ENCODE results near the gene SERPINB5.

Gene SERPINB5

GRCh38 chr18:63476668-63477067 is at the start of gene SERPINB5:
Gene SERPINB5 (plus strand): TSS chr18:63476958. CDS start chr18:63484429, 7,471 bp downstream.
- no peak within 1 kb of the TSS for H3K4me3 ChIP-seq (ENCODE audit: low read depth in 1 of 5, low read length in 5 of 5)
- no peaks in the 10 kb centered on the region for H3K27me3 ChIP-seq (ENCODE audit: control insufficient read depth in 5 of 5, insufficient read depth in 4 of 5, low read length in 5 of 5)
- H3K9me3 ChIP-seq (ENCODE audit: control insufficient read depth in 5 of 5, low read length in 5 of 5), result no peaks in the 10 kb centered on the region
- H3K4me1 ChIP-seq (ENCODE audit: control insufficient read depth in 5 of 5, insufficient read depth in 5 of 5, low read length in 5 of 5), result no peaks in the 10 kb centered on the region
- no peak within 1 kb of the TSS for H3K9ac ChIP-seq (ENCODE audit: low read length in 5 of 5)
- H3K27ac ChIP-seq (ENCODE audit: low read depth, low read length), result no peak within 1 kb of the TSS
- H3K36me3 ChIP-seq (ENCODE audit: control insufficient read depth in 5 of 5, insufficient read depth in 5 of 5, low read length in 5 of 5), result no peaks in the 10 kb centered on the region

GRCh38 chr18:63427558-63427957 is 49.2 kb upstream of the SERPINB5 start:
- Histone ChIP-seq H3K36me3 (ENCODE audit: control insufficient read depth in 5 of 5, insufficient read depth in 5 of 5, low read length in 5 of 5) (no peaks in the 10 kb centered on the region), H3K27me3 (ENCODE audit: control insufficient read depth in 5 of 5, insufficient read depth in 4 of 5, low read length in 5 of 5) (peaks cover 0 to 4% (median 0%) of the 10 kb centered on the region in 5 donors), H3K9me3 (ENCODE audit: control insufficient read depth in 5 of 5, low read length in 5 of 5) (no peaks in the 10 kb centered on the region), H3K4me3 (ENCODE audit: low read depth in 1 of 5, low read length in 5 of 5) (no peak overlapping the region), H3K27ac (ENCODE audit: low read depth, low read length) (no peak overlapping the region), H3K9ac (ENCODE audit: low read length in 5 of 5) (no peak overlapping the region), H3K4me1 (ENCODE audit: control insufficient read depth in 5 of 5, insufficient read depth in 5 of 5, low read length in 5 of 5) (peaks cover 0 to 9% (median 6%) of the 10 kb centered on the region in 5 donors)

- Histone ChIP-seq H3K9ac (ENCODE audit: low read length in 5 of 5) (no peak overlapping the region), H3K4me3 (ENCODE audit: low read depth in 1 of 5, low read length in 5 of 5) (no peak overlapping the region), H3K9me3 (ENCODE audit: control insufficient read depth in 5 of 5, low read length in 5 of 5) (no peaks in the 10 kb centered on the region), H3K27ac (ENCODE audit: low read depth, low read length) (no peak overlapping the region), H3K4me1 (ENCODE audit: control insufficient read depth in 5 of 5, insufficient read depth in 5 of 5, low read length in 5 of 5) (peaks cover 4 to 13% (median 9%) of the 10 kb centered on the region in 5 donors), H3K36me3 (ENCODE audit: control insufficient read depth in 5 of 5, insufficient read depth in 5 of 5, low read length in 5 of 5) (no peaks in the 10 kb centered on the region), H3K27me3 (ENCODE audit: control insufficient read depth in 5 of 5, insufficient read depth in 4 of 5, low read length in 5 of 5) (no peaks in the 10 kb centered on the region)
These were observed 46.2 kb upstream of the SERPINB5 start for GRCh38 chr18:63430526-63430925.

- peaks cover 4 to 13% (median 9%) of the 10 kb centered on the region in 5 donors for H3K4me1 ChIP-seq (ENCODE audit: control insufficient read depth in 5 of 5, insufficient read depth in 5 of 5, low read length in 5 of 5)
- no peak overlapping the region for H3K9ac ChIP-seq (ENCODE audit: low read length in 5 of 5)
- no peaks in the 10 kb centered on the region for H3K36me3 ChIP-seq (ENCODE audit: control insufficient read depth in 5 of 5, insufficient read depth in 5 of 5, low read length in 5 of 5)
- no peak overlapping the region for H3K4me3 ChIP-seq (ENCODE audit: low read depth in 1 of 5, low read length in 5 of 5)
- no peaks in the 10 kb centered on the region for H3K27me3 ChIP-seq (ENCODE audit: control insufficient read depth in 5 of 5, insufficient read depth in 4 of 5, low read length in 5 of 5)
- H3K27ac ChIP-seq (ENCODE audit: low read depth, low read length), result no peak overlapping the region
- no peaks in the 10 kb centered on the region for H3K9me3 ChIP-seq (ENCODE audit: control insufficient read depth in 5 of 5, low read length in 5 of 5)
These were observed 45.6 kb upstream of the SERPINB5 start for GRCh38 chr18:63431180-63431579.

GRCh38 chr18:63433334-63433866 is 43.4 kb upstream of the SERPINB5 start:
- no peaks in the 10 kb centered on the region for H3K36me3 ChIP-seq (ENCODE audit: control insufficient read depth in 5 of 5, insufficient read depth in 5 of 5, low read length in 5 of 5)
- peak overlapping the region in 1 of 5 donors; percentile 43 for H3K9ac ChIP-seq (ENCODE audit: low read length in 5 of 5)
- H3K4me1 ChIP-seq (ENCODE audit: control insufficient read depth in 5 of 5, insufficient read depth in 5 of 5, low read length in 5 of 5), result peaks cover 4 to 17% (median 13%) of the 10 kb centered on the region in 5 donors
- H3K9me3 ChIP-seq (ENCODE audit: control insufficient read depth in 5 of 5, low read length in 5 of 5), result no peaks in the 10 kb centered on the region
- H3K27ac ChIP-seq (ENCODE audit: low read depth, low read length), result peak overlapping the region; percentile 83
- H3K4me3 ChIP-seq (ENCODE audit: low read depth in 1 of 5, low read length in 5 of 5), result peak overlapping the region in 1 of 5 donors; percentile 32
- no peaks in the 10 kb centered on the region for H3K27me3 ChIP-seq (ENCODE audit: control insufficient read depth in 5 of 5, insufficient read depth in 4 of 5, low read length in 5 of 5)

GRCh38 chr18:63438181-63438580 is 38.6 kb upstream of the SERPINB5 start:
- no peak overlapping the region for H3K4me3 ChIP-seq (ENCODE audit: low read depth in 1 of 5, low read length in 5 of 5)
- H3K4me1 ChIP-seq (ENCODE audit: control insufficient read depth in 5 of 5, insufficient read depth in 5 of 5, low read length in 5 of 5), result peaks cover 4 to 29% (median 18%) of the 10 kb centered on the region in 5 donors
- H3K9ac ChIP-seq (ENCODE audit: low read length in 5 of 5), result no peak overlapping the region
- no peaks in the 10 kb centered on the region for H3K9me3 ChIP-seq (ENCODE audit: control insufficient read depth in 5 of 5, low read length in 5 of 5)
- no peaks in the 10 kb centered on the region for H3K27me3 ChIP-seq (ENCODE audit: control insufficient read depth in 5 of 5, insufficient read depth in 4 of 5, low read length in 5 of 5)
- H3K27ac ChIP-seq (ENCODE audit: low read depth, low read length), result peak overlapping the region; percentile 62
- no peaks in the 10 kb centered on the region for H3K36me3 ChIP-seq (ENCODE audit: control insufficient read depth in 5 of 5, insufficient read depth in 5 of 5, low read length in 5 of 5)

GRCh38 chr18:63439334-63439733 is 37.4 kb upstream of the SERPINB5 start:
- Histone ChIP-seq H3K9me3 (ENCODE audit: control insufficient read depth in 5 of 5, low read length in 5 of 5) (no peaks in the 10 kb centered on the region), H3K36me3 (ENCODE audit: control insufficient read depth in 5 of 5, insufficient read depth in 5 of 5, low read length in 5 of 5) (no peaks in the 10 kb centered on the region), H3K9ac (ENCODE audit: low read length in 5 of 5) (no peak overlapping the region), H3K27me3 (ENCODE audit: control insufficient read depth in 5 of 5, insufficient read depth in 4 of 5, low read length in 5 of 5) (no peaks in the 10 kb centered on the region), H3K4me3 (ENCODE audit: low read depth in 1 of 5, low read length in 5 of 5) (no peak overlapping the region), H3K27ac (ENCODE audit: low read depth, low read length) (peak overlapping the region; percentile 51), H3K4me1 (ENCODE audit: control insufficient read depth in 5 of 5, insufficient read depth in 5 of 5, low read length in 5 of 5) (peaks cover 0 to 26% (median 17%) of the 10 kb centered on the region in 5 donors)

- Histone ChIP-seq H3K4me1 (ENCODE audit: control insufficient read depth in 5 of 5, insufficient read depth in 5 of 5, low read length in 5 of 5) (peaks cover 0 to 33% (median 22%) of the 10 kb centered on the region in 5 donors), H3K9ac (ENCODE audit: low read length in 5 of 5) (peak overlapping the region in 2 of 5 donors; percentile 3 to 54), H3K36me3 (ENCODE audit: control insufficient read depth in 5 of 5, insufficient read depth in 5 of 5, low read length in 5 of 5) (no peaks in the 10 kb centered on the region), H3K27me3 (ENCODE audit: control insufficient read depth in 5 of 5, insufficient read depth in 4 of 5, low read length in 5 of 5) (no peaks in the 10 kb centered on the region), H3K9me3 (ENCODE audit: control insufficient read depth in 5 of 5, low read length in 5 of 5) (no peaks in the 10 kb centered on the region), H3K27ac (ENCODE audit: low read depth, low read length) (peak overlapping the region; percentile 17), H3K4me3 (ENCODE audit: low read depth in 1 of 5, low read length in 5 of 5) (no peak overlapping the region)
These were observed 36.5 kb upstream of the SERPINB5 start for GRCh38 chr18:63440219-63440618.

- Histone ChIP-seq H3K9me3 (ENCODE audit: control insufficient read depth in 5 of 5, low read length in 5 of 5) (no peaks in the 10 kb centered on the region), H3K27ac (ENCODE audit: low read depth, low read length) (peak overlapping the region; percentile 17), H3K27me3 (ENCODE audit: control insufficient read depth in 5 of 5, insufficient read depth in 4 of 5, low read length in 5 of 5) (no peaks in the 10 kb centered on the region), H3K4me3 (ENCODE audit: low read depth in 1 of 5, low read length in 5 of 5) (no peak overlapping the region), H3K36me3 (ENCODE audit: control insufficient read depth in 5 of 5, insufficient read depth in 5 of 5, low read length in 5 of 5) (no peaks in the 10 kb centered on the region), H3K4me1 (ENCODE audit: control insufficient read depth in 5 of 5, insufficient read depth in 5 of 5, low read length in 5 of 5) (peaks cover 0 to 34% (median 24%) of the 10 kb centered on the region in 5 donors), H3K9ac (ENCODE audit: low read length in 5 of 5) (no peak overlapping the region)
These were observed 35.9 kb upstream of the SERPINB5 start for GRCh38 chr18:63440881-63441280.

- Histone ChIP-seq H3K4me3 (ENCODE audit: low read depth in 1 of 5, low read length in 5 of 5) (no peak overlapping the region), H3K36me3 (ENCODE audit: control insufficient read depth in 5 of 5, insufficient read depth in 5 of 5, low read length in 5 of 5) (no peaks in the 10 kb centered on the region), H3K27ac (ENCODE audit: low read depth, low read length) (peak overlapping the region; percentile 38), H3K9me3 (ENCODE audit: control insufficient read depth in 5 of 5, low read length in 5 of 5) (no peaks in the 10 kb centered on the region), H3K9ac (ENCODE audit: low read length in 5 of 5) (no peak overlapping the region), H3K27me3 (ENCODE audit: control insufficient read depth in 5 of 5, insufficient read depth in 4 of 5, low read length in 5 of 5) (no peaks in the 10 kb centered on the region), H3K4me1 (ENCODE audit: control insufficient read depth in 5 of 5, insufficient read depth in 5 of 5, low read length in 5 of 5) (peaks cover 0 to 28% (median 19%) of the 10 kb centered on the region in 5 donors)
These were observed 32.9 kb upstream of the SERPINB5 start for GRCh38 chr18:63443829-63444228.
